Endodermal cell (in vitro differentiated cells): Measurements from ENCODE around the gene ATP5F1E. TPM values are rescaled to one million over a fixed set of nuclear protein-coding genes. Genes with fewer than 3 reads are reported as not detected.

Experiments used
- DNase-seq: peaks from one replicate; pipeline ENCODE4 v3.0.0-alpha.2; 2017
- H3K27ac ChIP-seq: 2 replicates; pipeline ENCODE4 v1.5.1; 2013; ENCODE audit warnings: mild to moderate bottlenecking, low read depth, low read length, moderate library complexity
- H3K27me3 ChIP-seq: 2 replicates; pipeline ENCODE4 v1.6.1; 2013; ENCODE audit warnings: mild to moderate bottlenecking, low read length, moderate library complexity; ENCODE audit not compliant: insufficient read depth, control insufficient read depth, poor library complexity, severe bottlenecking
- H3K36me3 ChIP-seq: 2 replicates; pipeline ENCODE4 v1.7.0; 2013; ENCODE audit warnings: mild to moderate bottlenecking, low read length, moderate library complexity; ENCODE audit not compliant: control insufficient read depth, insufficient read depth
- H3K4me1 ChIP-seq: one replicate; pipeline ENCODE4 v1.7.0; 2013; ENCODE audit warnings: low read length; ENCODE audit not compliant: control insufficient read depth, insufficient read depth
- H3K4me3 ChIP-seq: 2 replicates; pipeline ENCODE4 v1.5.1; 2013; ENCODE audit warnings: mild to moderate bottlenecking, low read length, moderate library complexity
- H3K9ac ChIP-seq: 2 replicates; pipeline ENCODE4 v1.6.1; 2013; ENCODE audit warnings: mild to moderate bottlenecking, low read length, moderate library complexity; ENCODE audit not compliant: poor library complexity, severe bottlenecking; ENCODE audit errors: extremely low read depth
- H3K9me3 ChIP-seq: 2 replicates; pipeline ENCODE4 v1.6.1; 2013; ENCODE audit warnings: mild to moderate bottlenecking, low read length, moderate library complexity; ENCODE audit not compliant: control insufficient read depth
- H3K27ac Mint-ChIP-seq: 2 replicates; pipeline ENCODE4 v1.8.0; 2020; ENCODE audit warnings: mixed read lengths
- H3K27me3 Mint-ChIP-seq: 2 replicates; pipeline ENCODE4 v1.8.0; 2021; ENCODE audit warnings: mild to moderate bottlenecking, mixed read lengths; ENCODE audit not compliant: insufficient read depth
- H3K36me3 Mint-ChIP-seq: 2 replicates; pipeline ENCODE4 v1.8.0; 2020; ENCODE audit warnings: low read depth, mixed read lengths
- H3K4me1 Mint-ChIP-seq: 2 replicates; pipeline ENCODE4 v1.8.0; 2020; ENCODE audit warnings: mixed read lengths
- H3K4me3 Mint-ChIP-seq: 2 replicates; pipeline ENCODE4 v1.8.0; 2020; ENCODE audit warnings: mild to moderate bottlenecking, moderate library complexity, mixed read lengths
- H3K9me3 Mint-ChIP-seq: 2 replicates; pipeline ENCODE4 v1.8.0; 2020; ENCODE audit warnings: mild to moderate bottlenecking, mixed read lengths
- WGBS, 2 experiments: methylation state at CpG; one replicate each; pipeline versions ENCODE4 v1.1.5 to v1.1.7; 2013; ENCODE audit warnings: missing lambda C conversion rate in 2 of 2, mixed read lengths in 1 of 2; ENCODE audit not compliant: insufficient coverage in 1 of 2, insufficient read length in 1 of 2; 5-methylcytosine and 5-hydroxymethylcytosine counted together
- total RNA-seq, 2 donors: library from RNA; stranded (reverse); fragmentation: NEBNext Ultra II Directional in 1 of 2; extraction: Animal tissue kit (Norgen Biotek cat#: 25700) in 1 of 2; gene quantifications; 2 replicates in 1 of 2; 3 replicates in 1 of 2; pipeline ENCODE4 v1.2.1, GENCODE V29; 2021
- TF ChIP-seq, protein P1 (sequence below): fragments of 200-600 bp; sonication (generic); conservative IDR thresholded peaks from 2 replicates; pipeline ENCODE4 v1.5.0; 2021; ENCODE audit warnings: antibody characterized with exemption, mild to moderate bottlenecking

The ATP5F1E gene
- total RNA-seq, 2 donors from 2014 or later: 52.6 to 62.6 TPM

GRCh38 chr20:59005523-59006166, 26.5 kb downstream of the ATP5F1E start:
- no peak overlapping the region for H3K27ac ChIP-seq
- peak overlapping the region; percentile 58 for H3K4me3 Mint-ChIP-seq
- no peaks in the 10 kb centered on the region for H3K9me3 Mint-ChIP-seq
- no peaks in the 10 kb centered on the region for H3K9me3 ChIP-seq
- no peak overlapping the region for H3K27ac Mint-ChIP-seq
- peak overlapping the region; percentile 81 for H3K4me3 ChIP-seq
- H3K27me3 ChIP-seq: peaks cover 16% of the 10 kb centered on the region
- no peaks in the 10 kb centered on the region for H3K36me3 ChIP-seq
- WGBS, 2 experiments: 93% methylated on average over 3 of the region's 3 CpGs; no CpG with 5 or more reads in 1 of the 2 experiments
- TF ChIP-seq, protein P1, sequence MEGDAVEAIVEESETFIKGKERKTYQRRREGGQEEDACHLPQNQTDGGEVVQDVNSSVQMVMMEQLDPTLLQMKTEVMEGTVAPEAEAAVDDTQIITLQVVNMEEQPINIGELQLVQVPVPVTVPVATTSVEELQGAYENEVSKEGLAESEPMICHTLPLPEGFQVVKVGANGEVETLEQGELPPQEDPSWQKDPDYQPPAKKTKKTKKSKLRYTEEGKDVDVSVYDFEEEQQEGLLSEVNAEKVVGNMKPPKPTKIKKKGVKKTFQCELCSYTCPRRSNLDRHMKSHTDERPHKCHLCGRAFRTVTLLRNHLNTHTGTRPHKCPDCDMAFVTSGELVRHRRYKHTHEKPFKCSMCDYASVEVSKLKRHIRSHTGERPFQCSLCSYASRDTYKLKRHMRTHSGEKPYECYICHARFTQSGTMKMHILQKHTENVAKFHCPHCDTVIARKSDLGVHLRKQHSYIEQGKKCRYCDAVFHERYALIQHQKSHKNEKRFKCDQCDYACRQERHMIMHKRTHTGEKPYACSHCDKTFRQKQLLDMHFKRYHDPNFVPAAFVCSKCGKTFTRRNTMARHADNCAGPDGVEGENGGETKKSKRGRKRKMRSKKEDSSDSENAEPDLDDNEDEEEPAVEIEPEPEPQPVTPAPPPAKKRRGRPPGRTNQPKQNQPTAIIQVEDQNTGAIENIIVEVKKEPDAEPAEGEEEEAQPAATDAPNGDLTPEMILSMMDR: no peak
- peaks cover 22% of the 10 kb centered on the region for H3K27me3 Mint-ChIP-seq
- H3K9ac ChIP-seq: no peak overlapping the region
- H3K4me1 ChIP-seq: no peaks in the 10 kb centered on the region
- H3K36me3 Mint-ChIP-seq: peaks cover 23% of the 10 kb centered on the region
- DNase-seq: peak; percentile 28
- peaks cover 2% of the 10 kb centered on the region for H3K4me1 Mint-ChIP-seq

GRCh38 chr20:59004763-59005522, 27.2 kb downstream of the ATP5F1E start:
- Histone ChIP-seq H3K4me3 (no peak overlapping the region), H3K36me3 (no peaks in the 10 kb centered on the region), H3K4me1 (no peaks in the 10 kb centered on the region), H3K27me3 (peaks cover 16% of the 10 kb centered on the region), H3K27ac (no peak overlapping the region), H3K9me3 (no peaks in the 10 kb centered on the region), H3K9ac (no peak overlapping the region)
- Mint-ChIP-seq H3K4me1 (peaks cover 2% of the 10 kb centered on the region), H3K36me3 (peaks cover 29% of the 10 kb centered on the region), H3K4me3 (no peak overlapping the region), H3K27me3 (peaks cover 17% of the 10 kb centered on the region), H3K9me3 (no peaks in the 10 kb centered on the region), H3K27ac (no peak overlapping the region)
- WGBS, 2 experiments: 94 to 95% methylated on average over 7 to 17 of the region's 17 CpGs
- peak; percentile 29 for DNase-seq
- TF ChIP-seq, protein P1: no peak

- Histone ChIP-seq H3K4me1 (no peaks in the 10 kb centered on the region), H3K36me3 (no peaks in the 10 kb centered on the region), H3K4me3 (no peak overlapping the region), H3K27me3 (peaks cover 16% of the 10 kb centered on the region), H3K9ac (no peak overlapping the region), H3K27ac (no peak overlapping the region), H3K9me3 (no peaks in the 10 kb centered on the region)
- H3K9me3 Mint-ChIP-seq: no peaks in the 10 kb centered on the region
- peaks cover 32% of the 10 kb centered on the region for H3K36me3 Mint-ChIP-seq
- no peak for DNase-seq
- WGBS, 2 experiments: 91 to 100% methylated on average over 1 to 4 of the region's 4 CpGs
- peak overlapping the region; percentile 26 for H3K27ac Mint-ChIP-seq
- no peak overlapping the region for H3K4me3 Mint-ChIP-seq
- peaks cover 12% of the 10 kb centered on the region for H3K27me3 Mint-ChIP-seq
- TF ChIP-seq, protein P1: no peak
- peaks cover 2% of the 10 kb centered on the region for H3K4me1 Mint-ChIP-seq
These were observed 27.7 kb downstream of the ATP5F1E start for GRCh38 chr20:59004493-59004762.
